ENCODE results near the gene KIAA0040.

KIAA0040 gene

DNA sequence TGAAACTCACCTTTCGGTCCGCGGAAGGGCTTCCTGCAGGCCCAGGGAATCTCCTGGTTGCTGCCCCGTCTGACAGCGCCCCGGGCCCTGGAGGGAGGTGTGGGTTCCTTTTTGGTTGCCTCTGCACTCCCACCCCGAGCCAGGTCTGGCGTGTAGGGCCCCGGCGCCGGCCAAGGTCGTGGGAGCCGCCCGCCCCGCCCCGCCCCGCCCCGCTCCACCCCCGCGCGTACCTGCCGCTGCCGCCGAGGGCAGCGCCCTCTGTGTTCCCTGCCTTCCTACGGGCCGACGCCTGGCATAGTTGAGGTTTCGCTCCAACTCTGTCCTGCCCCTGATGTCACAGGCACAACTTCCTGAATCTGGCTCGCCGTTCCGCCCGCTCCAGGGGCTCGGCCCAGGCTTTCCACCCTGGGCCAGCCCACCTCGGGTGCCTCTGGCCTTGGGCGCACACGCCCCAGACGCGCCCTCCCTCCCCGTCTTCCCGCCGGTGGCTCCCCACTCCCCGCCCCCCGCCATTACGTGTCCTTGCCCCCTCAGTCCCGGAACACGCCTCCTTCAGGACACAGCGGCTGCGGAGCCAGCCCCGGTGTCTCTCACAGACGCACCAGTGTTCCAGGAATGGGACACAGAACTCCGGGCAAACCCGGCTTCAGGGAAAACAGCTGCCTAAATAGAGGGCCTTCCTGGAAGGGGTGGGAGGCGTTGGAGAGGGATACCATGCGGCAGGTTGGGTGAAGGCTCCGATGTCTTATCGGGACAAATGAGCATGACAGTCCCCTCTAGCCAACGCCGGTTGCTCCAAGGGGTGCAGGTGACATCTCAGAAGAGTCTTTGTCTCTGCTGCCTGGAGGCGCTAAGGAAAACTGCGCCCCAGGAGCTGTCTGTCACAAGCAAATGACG lies at the start of gene KIAA0040:
Gene KIAA0040, minus strand, starts transcription at position 147 of the 897 bp plus-strand sequence. CDS start 31,763 bp downstream, outside the sequence.
- DNase-seq = peak; percentile 83

DNA sequence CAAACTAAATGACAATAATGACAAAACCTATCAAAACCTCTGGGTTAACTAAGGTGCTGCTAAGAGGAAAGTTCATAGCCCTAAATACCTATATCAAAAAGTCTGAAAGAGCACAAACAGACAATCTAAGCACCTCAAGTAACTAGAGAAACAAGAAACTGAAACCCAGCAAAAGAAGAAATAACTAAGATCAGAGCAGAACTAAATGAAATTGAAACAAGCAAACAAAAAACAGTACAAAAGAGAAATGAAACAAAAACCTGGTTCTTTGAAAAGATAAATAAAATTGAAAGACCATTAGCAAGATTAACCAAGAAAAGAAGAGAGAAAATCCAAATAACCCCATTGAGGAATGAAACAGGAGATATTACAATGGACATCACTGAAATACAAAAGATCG lies 44.8 kb upstream of the KIAA0040 start:
- no peak for DNase-seq

GRCh38 chr1:175234639-175235038 lies 42.1 kb upstream of the KIAA0040 start:
- DNase-seq = no peak

- DNase-seq = no peak
These were observed 39.8 kb upstream of the KIAA0040 start for GRCh38 chr1:175232335-175232734.

- no peak for DNase-seq
These were observed 33.2 kb upstream of the KIAA0040 start for GRCh38 chr1:175225805-175226129.

DNA sequence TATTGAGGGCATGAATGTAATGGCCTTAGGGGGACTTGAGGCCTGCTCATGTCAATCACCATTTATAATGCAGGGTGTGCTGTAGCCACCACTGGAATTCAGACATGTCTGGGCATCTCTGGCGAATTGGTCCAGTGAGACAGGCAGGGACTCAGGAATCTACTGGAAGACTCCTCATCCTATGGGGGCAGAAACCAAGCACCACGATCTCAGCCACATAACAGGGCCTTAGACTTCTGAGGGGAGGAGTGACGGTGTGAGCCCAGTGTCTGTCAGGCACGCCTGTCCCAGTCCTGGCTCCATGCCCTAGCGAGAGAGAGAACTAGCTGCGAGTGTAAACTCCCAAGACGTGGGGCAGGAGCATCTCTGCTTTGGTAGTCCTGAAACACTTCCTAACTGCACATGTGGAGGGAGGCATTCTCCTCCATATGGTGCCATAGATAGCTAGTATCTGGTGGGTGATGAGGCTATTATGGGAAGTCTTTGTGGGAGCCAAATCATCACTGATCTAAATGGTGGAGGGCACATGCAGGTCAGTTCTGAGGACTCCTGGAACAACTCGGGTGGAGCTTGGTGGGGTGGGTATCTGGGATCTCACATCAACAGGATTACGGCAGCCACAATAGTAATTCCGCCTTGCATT lies 29.8 kb upstream of the KIAA0040 start:
- no peak for DNase-seq

DNA sequence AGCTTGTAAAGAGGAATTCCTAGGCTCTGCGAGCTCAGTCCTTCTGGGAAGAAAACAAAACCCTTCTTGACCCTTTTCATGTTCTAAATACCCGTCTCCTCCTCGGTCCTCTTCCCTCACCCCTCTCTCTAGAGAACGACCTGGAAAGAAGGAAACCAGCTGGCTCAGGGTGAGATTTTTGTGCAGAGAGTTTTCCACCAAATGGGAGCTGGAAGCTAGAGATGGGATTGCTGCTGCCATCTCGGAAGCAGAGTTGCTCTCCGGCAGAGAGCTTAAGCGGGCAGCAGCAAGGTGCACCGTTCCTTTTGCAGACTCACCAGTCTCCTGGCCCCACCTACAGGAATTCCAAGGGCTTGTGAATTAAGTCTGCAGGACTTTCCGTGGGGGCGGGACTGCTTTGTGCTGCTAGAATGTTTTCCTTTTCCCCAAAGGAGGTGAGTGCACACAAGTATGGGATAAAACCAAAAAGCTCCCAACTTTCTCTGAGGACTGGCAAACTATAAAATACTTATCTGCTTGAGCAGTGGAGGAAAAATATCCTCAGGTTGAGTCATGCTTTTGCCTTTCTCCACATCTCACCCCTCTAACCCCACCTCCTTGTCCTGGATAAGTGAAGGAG lies 29.1 kb upstream of the KIAA0040 start:
- no peak for DNase-seq

- DNase-seq = no peak
These were observed 28.4 kb upstream of the KIAA0040 start for GRCh38 chr1:175220853-175221556.

GRCh38 chr1:175219774-175220173 lies 27.2 kb upstream of the KIAA0040 start:
- no peak for DNase-seq

DNA sequence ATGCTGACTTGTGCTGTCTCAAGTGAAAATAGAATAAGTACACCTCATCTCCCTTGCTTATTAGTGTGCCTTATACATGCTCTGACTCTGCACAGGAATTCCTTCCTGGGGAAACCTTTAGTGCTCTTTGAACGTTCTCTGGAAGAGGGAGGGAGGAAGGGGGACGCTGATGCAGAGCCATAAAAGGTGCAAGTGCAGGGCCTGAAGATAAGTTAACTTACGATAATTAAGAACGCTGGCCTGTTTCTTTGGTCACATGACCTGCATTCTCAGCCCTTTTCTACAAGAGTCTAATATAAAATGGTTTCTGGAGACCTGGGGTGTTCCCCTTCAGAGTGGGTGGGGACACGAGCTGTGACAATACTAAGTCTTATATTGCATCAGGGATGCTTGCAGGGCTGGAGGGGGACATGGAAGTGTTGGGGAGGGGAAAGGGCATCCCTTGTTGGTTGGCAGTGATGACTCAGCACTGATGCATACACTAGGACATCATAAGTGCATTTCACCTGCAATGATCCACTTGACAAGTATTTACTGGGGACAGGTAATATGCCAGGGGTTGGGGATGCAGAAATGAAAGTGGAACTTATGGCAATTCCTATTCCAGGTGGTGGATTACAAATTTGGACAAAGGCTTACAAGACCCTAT lies 26.3 kb upstream of the KIAA0040 start:
- DNase-seq = no peak

- no peak for DNase-seq
These were observed 25.4 kb upstream of the KIAA0040 start for GRCh38 chr1:175217721-175218531.

GRCh38 chr1:175216444-175216843 lies 23.9 kb upstream of the KIAA0040 start:
- DNase-seq = peak; percentile 28

- DNase-seq = no peak
These were observed 19.1 kb upstream of the KIAA0040 start for GRCh38 chr1:175211656-175212055.

DNA sequence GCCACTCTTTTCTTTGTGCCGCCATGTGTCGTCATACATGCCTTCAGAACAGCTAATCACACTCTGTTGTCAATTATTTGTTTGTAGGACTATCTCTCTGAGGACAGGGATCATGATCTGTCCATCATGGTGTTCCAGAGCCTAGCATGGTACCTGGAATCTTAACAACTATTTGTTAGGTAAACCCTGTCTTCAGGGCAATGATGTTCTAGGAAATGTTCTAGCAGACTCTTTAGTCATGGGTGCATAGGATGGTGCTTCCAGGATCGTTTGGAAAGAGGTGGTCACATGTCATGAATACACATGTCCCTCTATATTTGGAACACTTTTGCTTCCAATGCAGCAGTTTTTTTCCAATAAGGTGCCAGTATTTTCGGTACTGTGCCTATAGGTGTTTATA lies 18.2 kb upstream of the KIAA0040 start:
- DNase-seq = no peak

DNA sequence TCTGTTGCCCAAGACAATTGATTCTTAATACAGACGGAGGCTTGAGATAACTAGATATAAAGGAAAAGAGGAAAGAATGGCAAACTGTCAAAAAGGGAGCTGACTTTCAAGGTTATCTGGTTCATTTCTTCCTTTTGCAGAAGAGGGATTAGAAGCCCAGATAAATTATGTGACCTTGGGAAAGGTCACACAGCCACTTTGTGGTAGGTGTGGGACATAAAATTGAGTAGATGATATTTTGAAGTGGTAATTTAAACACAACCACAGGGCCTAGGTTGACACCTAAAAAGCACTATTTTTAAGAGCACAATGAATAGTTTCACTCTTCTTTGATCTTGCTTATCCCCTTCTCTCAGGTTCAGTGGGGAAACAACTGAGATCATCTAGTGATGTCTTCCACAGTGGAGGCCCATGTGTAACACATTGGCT lies 16.9 kb upstream of the KIAA0040 start:
- peak; percentile 69 for DNase-seq

DNA sequence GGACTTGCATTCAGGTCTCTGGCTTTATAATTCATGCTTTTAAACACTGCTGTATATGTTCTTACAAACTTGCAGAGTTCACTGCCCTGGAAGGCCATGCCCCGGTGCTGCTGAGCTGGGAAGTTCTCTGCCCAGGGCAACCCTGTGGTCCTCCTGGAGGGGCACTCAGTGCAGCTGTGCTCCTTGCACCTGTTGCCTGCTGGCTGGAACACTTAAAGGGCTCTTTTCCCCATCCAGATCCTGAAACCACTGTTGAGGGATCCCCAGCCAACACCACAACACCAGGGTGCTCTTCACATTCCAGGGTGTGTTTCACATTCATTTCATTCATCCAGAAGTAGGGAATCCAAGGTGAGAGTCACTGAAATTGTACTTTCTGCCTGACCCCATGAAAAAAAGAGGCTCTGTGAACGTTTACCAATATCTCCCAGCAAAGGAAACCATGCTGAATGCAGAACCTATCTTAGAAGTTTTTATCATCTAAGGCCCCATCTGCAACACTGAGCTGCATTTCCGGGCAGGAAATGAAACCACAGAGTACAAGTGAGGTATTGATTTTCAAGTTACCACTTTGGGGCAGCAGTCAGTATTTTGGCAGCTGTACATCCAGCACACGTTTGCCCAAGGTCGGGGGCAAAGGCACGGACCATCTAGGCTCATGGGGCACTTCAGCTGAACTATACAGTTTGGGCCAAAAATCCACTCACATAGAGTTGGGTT lies 16.4 kb upstream of the KIAA0040 start:
- DNase-seq = peak; percentile 82

- no peak for DNase-seq
These were observed 15.4 kb upstream of the KIAA0040 start for GRCh38 chr1:175207971-175208370.

- DNase-seq = peak; percentile 22
These were observed 14.1 kb upstream of the KIAA0040 start for GRCh38 chr1:175206687-175207086.

GRCh38 chr1:175204330-175204729 lies 11.8 kb upstream of the KIAA0040 start:
- DNase-seq = no peak

DNA sequence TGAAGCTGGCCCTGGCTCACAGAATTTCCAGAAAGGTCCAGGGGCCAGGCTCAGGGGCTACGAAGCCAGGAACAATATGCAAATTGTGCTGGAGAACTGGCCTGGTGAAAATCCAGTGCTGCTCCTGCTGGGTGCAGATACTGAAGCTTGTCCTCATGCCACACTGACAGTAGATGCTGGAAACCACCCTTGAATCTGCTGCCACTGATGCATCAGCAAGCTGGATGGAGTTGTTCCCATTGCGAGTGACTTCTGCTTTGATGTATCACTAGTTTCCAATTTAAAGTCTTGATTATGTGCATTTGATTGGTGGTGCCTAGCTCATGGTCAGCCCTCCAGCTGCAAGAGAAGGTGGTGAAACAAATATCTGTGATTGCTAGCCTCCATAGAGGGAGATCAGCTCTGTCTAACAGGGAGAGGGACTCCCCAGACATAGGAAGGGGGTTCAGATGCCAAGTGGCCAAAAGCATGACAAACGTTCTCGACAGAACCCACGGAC lies 11.0 kb upstream of the KIAA0040 start:
- no peak for DNase-seq
